NOMO-1 (cell line): ENCODE data around the gene KLK3.
"Not testable (repeated sequence)": the region's sequence is repeated elsewhere in the genome, so short reads cannot be mapped to it uniquely, and the experiment has no call there.

Source experiments
- DNase-seq, 2 experiments: peaks; one replicate each; lab custom pipeline; 2025; ENCODE audit not compliant: unreplicated experiment in 2 of 2; lab: John Stamatoyannopoulos, UW

KLK3 gene

GRCh38 chr19:50859849-50860248 lies 5.1 kb downstream of the KLK3 start:
- DNase-seq: no peak

GRCh38 chr19:50861010-50861409 lies 6.3 kb downstream of the KLK3 start:
- DNase-seq: no peak

- DNase-seq: no peak
These were observed 7.0 kb downstream of the KLK3 start for GRCh38 chr19:50861496-50862286.

GRCh38 chr19:50869479-50869878 lies 14.8 kb downstream of the KLK3 start:
- DNase-seq: no peak

GRCh38 chr19:50870417-50871089 lies 15.8 kb downstream of the KLK3 start:
- DNase-seq: no peak

GRCh38 chr19:50873056-50873455 lies 18.3 kb downstream of the KLK3 start, which contains the start of gene KLK2:
TSS of gene KLK2 (plus strand) at chr19:50873439. CDS start at chr19:50873474, 35 bp downstream.
- DNase-seq: no peak

GRCh38 chr19:50874211-50874610 lies 19.5 kb downstream of the KLK3 start:
- DNase-seq: no peak

DNA sequence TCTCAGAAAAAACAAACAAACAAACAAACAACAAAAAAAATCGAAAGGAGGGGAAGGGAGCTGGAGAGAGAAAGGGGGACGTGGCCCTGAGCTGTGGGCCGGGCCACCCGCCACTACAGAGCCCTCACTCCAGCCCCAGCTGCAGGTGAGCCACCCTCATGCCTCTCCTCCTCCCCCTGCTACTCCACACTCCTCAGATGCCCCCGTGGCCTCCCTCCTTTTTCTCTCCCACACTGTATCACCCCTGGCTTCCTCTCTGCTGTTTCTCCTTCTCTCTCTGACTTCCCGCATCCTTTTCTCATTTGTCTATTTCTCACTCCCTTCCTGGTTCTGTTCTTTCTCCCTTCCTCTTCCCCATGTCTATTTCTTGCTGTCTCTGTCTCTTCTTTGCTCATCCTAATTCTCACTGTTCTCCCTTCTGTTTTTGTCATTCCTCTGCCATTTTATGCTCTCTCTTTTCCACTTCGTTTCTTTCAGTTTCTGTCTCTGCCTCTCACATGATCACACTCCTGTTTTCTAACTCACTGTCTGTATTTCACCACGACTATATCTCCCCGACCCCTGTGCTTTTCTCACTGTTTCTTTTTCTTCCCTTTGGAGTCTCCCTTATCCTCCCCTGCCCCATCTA lies 21.2 kb downstream of the KLK3 start:
- DNase-seq: no peak

DNA sequence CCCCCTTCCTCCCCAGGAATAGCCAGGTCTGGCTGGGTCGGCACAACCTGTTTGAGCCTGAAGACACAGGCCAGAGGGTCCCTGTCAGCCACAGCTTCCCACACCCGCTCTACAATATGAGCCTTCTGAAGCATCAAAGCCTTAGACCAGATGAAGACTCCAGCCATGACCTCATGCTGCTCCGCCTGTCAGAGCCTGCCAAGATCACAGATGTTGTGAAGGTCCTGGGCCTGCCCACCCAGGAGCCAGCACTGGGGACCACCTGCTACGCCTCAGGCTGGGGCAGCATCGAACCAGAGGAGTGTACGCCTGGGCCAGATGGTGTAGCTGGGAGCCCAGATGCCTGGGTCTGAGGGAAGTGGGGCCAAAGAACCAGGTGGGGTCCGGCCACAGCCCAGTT lies 21.7 kb downstream of the KLK3 start:
- no peak for DNase-seq

DNA sequence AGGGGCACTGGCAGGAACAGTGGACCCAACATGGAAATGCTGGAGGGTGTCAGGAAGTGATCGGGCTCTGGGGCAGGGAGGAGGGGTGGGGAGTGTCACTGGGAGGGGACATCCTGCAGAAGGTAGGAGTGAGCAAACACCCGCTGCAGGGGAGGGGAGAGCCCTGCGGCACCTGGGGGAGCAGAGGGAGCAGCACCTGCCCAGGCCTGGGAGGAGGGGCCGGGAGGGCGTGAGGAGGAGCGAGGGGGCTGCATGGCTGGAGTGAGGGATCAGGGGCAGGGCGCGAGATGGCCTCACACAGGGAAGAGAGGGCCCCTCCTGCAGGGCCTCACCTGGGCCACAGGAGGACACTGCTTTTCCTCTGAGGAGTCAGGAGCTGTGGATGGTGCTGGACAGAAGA lies 22.6 kb downstream of the KLK3 start:
- DNase-seq: no peak

GRCh38 chr19:50878851-50879250 lies 24.1 kb downstream of the KLK3 start:
- no peak for DNase-seq

- DNase-seq: no peak
These were observed 25.5 kb downstream of the KLK3 start for GRCh38 chr19:50880241-50880640.

DNA sequence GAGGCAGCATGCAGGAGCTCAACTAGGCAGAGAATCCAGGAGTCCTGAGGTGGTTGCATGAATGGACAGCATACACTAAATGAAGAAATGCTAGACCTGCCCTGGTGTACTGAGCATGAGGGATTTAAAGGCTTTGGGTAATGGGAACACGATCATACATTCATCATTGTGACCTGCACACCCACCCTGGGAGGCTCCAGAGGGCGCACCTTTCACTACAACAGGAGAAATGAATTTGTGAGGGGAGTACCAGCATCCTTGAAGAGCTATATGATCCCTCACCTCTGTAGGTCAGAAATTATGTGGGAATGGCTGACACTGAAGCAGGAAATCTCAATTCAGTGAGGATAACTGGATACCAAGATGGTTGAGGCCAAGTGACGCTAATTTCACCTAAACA lies 27.5 kb downstream of the KLK3 start:
- DNase-seq: no peak

DNA sequence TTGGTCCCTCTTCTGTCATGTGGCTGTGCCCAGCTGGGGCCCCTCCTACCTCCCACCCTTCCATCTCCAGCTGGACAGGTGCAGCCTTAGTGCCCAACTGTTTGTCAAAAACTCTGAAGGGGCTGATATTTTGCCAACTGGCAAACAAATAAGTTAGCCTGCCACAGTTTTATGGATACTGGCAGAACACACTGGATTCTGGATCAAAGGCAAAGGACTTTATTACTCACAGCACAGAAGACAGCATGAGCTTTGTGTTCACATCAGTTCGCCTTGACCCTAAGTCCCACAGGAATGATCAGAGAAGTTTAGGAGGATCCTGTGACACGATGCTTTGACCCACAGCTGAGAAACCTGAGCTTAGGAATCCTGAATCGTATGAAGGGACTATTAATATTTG lies 34.9 kb downstream of the KLK3 start:
- DNase-seq: no peak

GRCh38 chr19:50890422-50891252 lies 35.9 kb downstream of the KLK3 start:
- DNase-seq: no peak

DNA sequence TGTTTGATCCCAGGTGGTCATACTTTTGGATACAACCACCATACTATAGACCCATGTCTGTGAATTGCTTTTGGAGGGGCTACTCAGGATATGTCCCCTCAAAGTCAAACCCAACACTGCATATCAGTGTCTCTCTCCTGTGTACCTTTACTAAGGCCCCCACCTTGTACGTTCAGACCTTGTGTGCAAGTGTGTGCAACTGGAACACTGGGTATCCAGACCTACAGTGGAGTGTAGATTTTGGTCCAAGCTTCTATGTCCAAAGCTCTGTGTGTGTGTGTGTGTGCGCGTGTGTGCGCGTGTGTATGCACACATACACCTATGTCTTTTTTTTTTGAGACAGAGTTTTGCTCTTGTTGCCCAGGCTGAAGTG lies 36.5 kb downstream of the KLK3 start:
- no peak for DNase-seq

- DNase-seq: no peak
These were observed 38.5 kb downstream of the KLK3 start for GRCh38 chr19:50893047-50893736.

DNA sequence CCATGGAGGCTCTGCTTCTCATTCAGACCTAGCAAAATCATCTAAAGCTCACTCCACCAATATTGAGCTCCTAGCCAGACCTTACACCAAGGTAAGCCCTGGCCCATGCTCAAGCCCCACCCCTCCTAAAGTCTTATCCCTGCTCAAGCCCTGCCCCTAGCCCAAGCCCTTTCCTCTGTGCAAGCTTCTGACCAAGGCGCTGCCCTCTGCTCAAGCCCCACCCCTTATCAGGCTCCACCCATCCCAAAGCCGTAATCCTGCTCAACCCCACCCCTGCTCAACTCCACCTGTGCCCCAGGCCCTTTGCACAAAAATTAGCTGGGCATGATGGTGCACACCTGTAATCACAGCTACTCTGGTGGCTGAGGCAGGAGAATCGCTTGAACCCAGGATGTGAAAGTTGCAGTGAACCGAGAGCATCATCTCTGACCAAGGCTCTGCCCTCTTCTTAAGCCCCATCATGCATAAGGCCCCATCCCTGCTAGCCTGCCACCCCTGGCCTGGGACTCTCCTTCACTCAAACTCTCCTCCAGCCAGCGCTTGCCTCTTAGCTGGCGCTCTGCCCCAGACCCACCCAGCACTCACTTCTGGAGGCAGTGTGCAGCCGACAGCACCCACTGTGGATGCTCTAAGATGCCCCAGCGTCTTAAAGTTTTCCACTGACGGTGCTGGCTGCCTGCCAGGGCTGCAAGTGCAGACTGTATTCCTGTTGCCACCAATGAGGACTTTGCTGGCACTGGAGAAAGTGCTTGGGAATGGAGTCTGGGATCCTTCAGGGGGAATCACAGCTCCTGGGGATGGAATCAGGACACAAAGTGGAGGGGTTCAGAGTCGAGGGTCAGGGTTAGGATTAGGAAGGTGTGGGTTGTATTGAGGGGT lies 40.0 kb downstream of the KLK3 start:
- DNase-seq: no peak

- DNase-seq: not testable (repeated sequence)
These were observed 41.4 kb downstream of the KLK3 start for GRCh38 chr19:50896089-50896590.
